Measurements from ENCODE around the gene FAM210B.

Gene FAM210B

GRCh38 chr20:56359212-56360132 lies 698 bp downstream of the FAM210B start:
- FAIRE-seq = no peak
- DNase-seq (ENCODE audit: extremely low spot score, insufficient read length, low read depth) = no peak

GRCh38 chr20:56360133-56360907 lies 1.5 kb downstream of the FAM210B start:
- no peak for FAIRE-seq
- DNase-seq (ENCODE audit: extremely low spot score, insufficient read length, low read depth) = no peak

- no peak for DNase-seq (ENCODE audit: extremely low spot score, insufficient read length, low read depth)
- FAIRE-seq = no peak
These were observed 2.1 kb downstream of the FAM210B start for GRCh38 chr20:56360908-56361205.

- FAIRE-seq (no peak), DNase-seq (ENCODE audit: extremely low spot score, insufficient read length, low read depth) (no peak)
These were observed 3.1 kb downstream of the FAM210B start for GRCh38 chr20:56361900-56362299.

GRCh38 chr20:56362833-56363413 lies 4.1 kb downstream of the FAM210B start:
- no peak for DNase-seq (ENCODE audit: extremely low spot score, insufficient read length, low read depth)
- FAIRE-seq = no peak

- DNase-seq (ENCODE audit: extremely low spot score, insufficient read length, low read depth) (no peak), FAIRE-seq (no peak)
These were observed 4.7 kb downstream of the FAM210B start for GRCh38 chr20:56363491-56363890.

- DNase-seq (ENCODE audit: extremely low spot score, insufficient read length, low read depth) (no peak), FAIRE-seq (no peak)
These were observed 9.8 kb downstream of the FAM210B start for GRCh38 chr20:56368351-56369134.

GRCh38 chr20:56369179-56369578 lies 10.4 kb downstream of the FAM210B start:
- FAIRE-seq = no peak
- no peak for DNase-seq (ENCODE audit: extremely low spot score, insufficient read length, low read depth)

- FAIRE-seq (no peak), DNase-seq (ENCODE audit: extremely low spot score, insufficient read length, low read depth) (no peak)
These were observed 13.2 kb downstream of the FAM210B start for GRCh38 chr20:56371977-56372376.

- FAIRE-seq (no peak), DNase-seq (ENCODE audit: extremely low spot score, insufficient read length, low read depth) (no peak)
These were observed 14.1 kb downstream of the FAM210B start for GRCh38 chr20:56372850-56373249.

- no peak for FAIRE-seq
These were observed 15.2 kb downstream of the FAM210B start for GRCh38 chr20:56373942-56374341.

GRCh38 chr20:56376331-56376730 lies 17.6 kb downstream of the FAM210B start:
- DNase-seq (ENCODE audit: extremely low spot score, insufficient read length, low read depth) (no peak), FAIRE-seq (no peak)

More at GRCh38 chr20:56373942-56374341, 15.2 kb downstream of the FAM210B start:
- no peak for DNase-seq (ENCODE audit: extremely low spot score, insufficient read length, low read depth)

- FAIRE-seq (no peak), DNase-seq (ENCODE audit: extremely low spot score, insufficient read length, low read depth) (no peak)
These were observed 19.6 kb downstream of the FAM210B start for GRCh38 chr20:56378386-56378785.

- FAIRE-seq = no peak
These were observed 21.6 kb downstream of the FAM210B start for GRCh38 chr20:56380375-56380774.

GRCh38 chr20:56381501-56381900 lies 22.7 kb downstream of the FAM210B start:
- DNase-seq (ENCODE audit: extremely low spot score, insufficient read length, low read depth) (no peak), FAIRE-seq (no peak)

More at GRCh38 chr20:56380375-56380774, 21.6 kb downstream of the FAM210B start:
- DNase-seq (ENCODE audit: extremely low spot score, insufficient read length, low read depth) = no peak

GRCh38 chr20:56382696-56383095 lies 23.9 kb downstream of the FAM210B start:
- DNase-seq (ENCODE audit: extremely low spot score, insufficient read length, low read depth) (no peak), FAIRE-seq (no peak)

GRCh38 chr20:56383334-56383733 lies 24.6 kb downstream of the FAM210B start:
- DNase-seq (ENCODE audit: extremely low spot score, insufficient read length, low read depth) (no peak), FAIRE-seq (no peak)

GRCh38 chr20:56385130-56385529 lies 26.4 kb downstream of the FAM210B start:
- no peak for DNase-seq (ENCODE audit: extremely low spot score, insufficient read length, low read depth)
- FAIRE-seq = no peak

GRCh38 chr20:56386219-56386618 lies 27.4 kb downstream of the FAM210B start:
- FAIRE-seq (no peak), DNase-seq (ENCODE audit: extremely low spot score, insufficient read length, low read depth) (no peak)

- no peak for DNase-seq (ENCODE audit: extremely low spot score, insufficient read length, low read depth)
- no peak for FAIRE-seq
These were observed 30.1 kb downstream of the FAM210B start for GRCh38 chr20:56388882-56389281.

Data from GM18507 (cell line).